ENCODE measurements around the gene HNF1A.

DNA sequence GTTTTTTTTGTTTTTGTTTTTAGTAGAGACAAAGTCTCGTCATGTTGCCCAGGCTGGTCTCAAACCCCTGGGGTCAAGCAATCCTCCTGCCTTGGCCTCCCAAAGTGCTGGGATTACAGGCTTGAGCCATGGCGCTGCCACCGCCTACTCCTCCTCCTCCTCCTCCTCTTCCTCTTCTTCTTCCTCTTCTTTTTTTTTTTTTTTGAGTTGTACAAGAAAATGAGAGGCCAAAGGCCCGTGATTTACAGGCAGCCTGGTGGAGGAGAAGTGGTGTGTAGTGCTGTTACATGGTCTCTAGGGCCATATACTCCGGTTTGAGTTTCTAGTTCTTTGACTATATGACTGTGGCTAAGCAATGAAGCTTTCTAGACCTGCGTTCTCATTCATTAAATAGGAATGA lies 44.6 kb upstream of the HNF1A start:
- TF ChIP-seq, protein P1, sequence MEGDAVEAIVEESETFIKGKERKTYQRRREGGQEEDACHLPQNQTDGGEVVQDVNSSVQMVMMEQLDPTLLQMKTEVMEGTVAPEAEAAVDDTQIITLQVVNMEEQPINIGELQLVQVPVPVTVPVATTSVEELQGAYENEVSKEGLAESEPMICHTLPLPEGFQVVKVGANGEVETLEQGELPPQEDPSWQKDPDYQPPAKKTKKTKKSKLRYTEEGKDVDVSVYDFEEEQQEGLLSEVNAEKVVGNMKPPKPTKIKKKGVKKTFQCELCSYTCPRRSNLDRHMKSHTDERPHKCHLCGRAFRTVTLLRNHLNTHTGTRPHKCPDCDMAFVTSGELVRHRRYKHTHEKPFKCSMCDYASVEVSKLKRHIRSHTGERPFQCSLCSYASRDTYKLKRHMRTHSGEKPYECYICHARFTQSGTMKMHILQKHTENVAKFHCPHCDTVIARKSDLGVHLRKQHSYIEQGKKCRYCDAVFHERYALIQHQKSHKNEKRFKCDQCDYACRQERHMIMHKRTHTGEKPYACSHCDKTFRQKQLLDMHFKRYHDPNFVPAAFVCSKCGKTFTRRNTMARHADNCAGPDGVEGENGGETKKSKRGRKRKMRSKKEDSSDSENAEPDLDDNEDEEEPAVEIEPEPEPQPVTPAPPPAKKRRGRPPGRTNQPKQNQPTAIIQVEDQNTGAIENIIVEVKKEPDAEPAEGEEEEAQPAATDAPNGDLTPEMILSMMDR (IDR thresholded peaks at IDR 0.05), result no peak
- no peak for TF ChIP-seq ZFX (IDR thresholded peaks at IDR 0.05; ENCODE audit: borderline replicate concordance)

All from 22Rv1 (cell line).